Smooth muscle cell (in vitro differentiated cells): ENCODE results near the gene TCEA2. TPM values are rescaled to one million over a fixed set of nuclear protein-coding genes. Genes with fewer than 3 reads are reported as not detected.
A peak's percentile ranks its signal among the peaks of the same experiment; 100 is the strongest.

Experiments
- DNase-seq: peaks from one replicate; lab custom pipeline; 2025; ENCODE audit not compliant: unreplicated experiment; lab: John Stamatoyannopoulos, UW
- H2AFZ ChIP-seq: fragments of 200-600 bp; sonication (generic); 2 replicates; pipeline ENCODE4 v1.6.0; 2016; ENCODE audit warnings: antibody characterized with exemption, low read depth, mild to moderate bottlenecking
- H3F3A ChIP-seq: fragments of 200-600 bp; sonication (generic); 2 replicates; pipeline ENCODE4 v1.6.0; 2017; ENCODE audit warnings: antibody characterized with exemption, low read depth
- H3K27ac ChIP-seq: fragments of 200-600 bp; sonication (generic); 2 replicates; pipeline ENCODE4 v1.5.1; 2016; ENCODE audit warnings: low read depth, mild to moderate bottlenecking
- H3K27me3 ChIP-seq: fragments of 200-600 bp; sonication (generic); 2 replicates; pipeline ENCODE4 v1.6.1; 2016; ENCODE audit warnings: low read depth, mild to moderate bottlenecking
- H3K36me3 ChIP-seq: fragments of 200-600 bp; sonication (generic); 2 replicates; pipeline ENCODE4 v1.5.1; 2016; ENCODE audit warnings: low read depth
- H3K4me1 ChIP-seq: fragments of 200-600 bp; sonication (generic); 2 replicates; pipeline ENCODE4 v1.5.1; 2016; ENCODE audit warnings: low read depth
- H3K4me2 ChIP-seq: fragments of 200-600 bp; sonication (generic); 2 replicates; pipeline ENCODE4 v1.6.0; 2016; ENCODE audit warnings: mild to moderate bottlenecking
- H3K4me3 ChIP-seq: fragments of 200-600 bp; sonication (generic); 2 replicates; pipeline ENCODE4 v1.5.1; 2016; ENCODE audit warnings: mild to moderate bottlenecking
- H3K79me2 ChIP-seq: fragments of 200-600 bp; sonication (generic); 2 replicates; pipeline ENCODE4 v1.6.0; 2016; ENCODE audit warnings: low read depth, mild to moderate bottlenecking
- H3K9ac ChIP-seq: fragments of 200-600 bp; sonication (generic); 2 replicates; pipeline ENCODE4 v1.6.0; 2016; ENCODE audit warnings: low read depth
- H3K9me3 ChIP-seq: fragments of 200-600 bp; sonication (generic); replicated peaks from 2 replicates; pipeline ENCODE4 v1.5.1; 2016; ENCODE audit warnings: low read depth
- H4K20me1 ChIP-seq: fragments of 200-600 bp; sonication (generic); 2 replicates; pipeline ENCODE4 v1.6.0; 2016; ENCODE audit warnings: low read depth
- CTCF ChIP-seq: fragments of 200-600 bp; sonication (generic); IDR thresholded peaks from 2 replicates; pipeline ENCODE4 v1.5.1; 2017; ENCODE audit warnings: borderline replicate concordance, mild to moderate bottlenecking, antibody characterized with exemption; ENCODE audit not compliant: insufficient read depth, poor library complexity, severe bottlenecking
- WGBS: methylation state at CpG from one replicate; pipeline ENCODE4 v1.1.7; 2016; ENCODE audit warnings: low lambda C conversion rate; 5-methylcytosine and 5-hydroxymethylcytosine counted together
- polyA plus RNA-seq: library from polyadenylated mRNA; unstranded; fragments of >200 nt; fragmentation: Nextera tagmentation; extraction: Ambion mirVana; gene quantifications from 2 replicates; pipeline ENCODE4 v1.2.1, GENCODE V29; 2016
- total RNA-seq: library from RNA; depleted of rRNA; stranded (reverse); fragments of >200 nt; gene quantifications from 2 replicates; pipeline ENCODE4 v1.2.3, GENCODE V29; 2014

The TCEA2 gene
- total and polyA plus RNA-seq, 2 experiments from 2014 or later: 24.9 to 89.5 TPM

DNA sequence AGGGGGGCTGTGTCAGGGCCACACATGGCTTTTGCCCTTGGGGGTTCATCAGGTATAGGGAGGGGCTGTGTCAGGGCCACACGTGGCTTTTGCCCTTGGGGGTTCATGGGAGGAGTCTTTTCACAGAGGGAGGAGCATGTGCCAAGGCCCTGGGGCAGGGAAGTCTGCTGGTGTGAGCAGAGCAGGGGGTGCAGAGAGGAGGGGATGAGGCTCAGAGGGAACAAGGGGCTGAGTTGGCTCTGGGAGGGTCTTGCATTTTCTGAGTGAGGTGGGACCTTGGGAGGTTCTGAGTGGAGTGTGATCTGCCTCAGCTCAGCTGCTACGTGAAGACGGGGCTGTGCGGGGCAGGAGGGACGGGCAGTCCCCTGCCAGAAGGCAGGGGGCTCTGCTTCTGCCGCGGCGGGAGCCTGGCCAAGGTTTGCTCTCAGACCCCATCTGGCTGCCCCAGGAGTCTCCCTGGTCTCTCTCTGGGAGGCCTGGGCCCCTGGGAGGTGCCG is 7.6 kb upstream of the TCEA2 start:
- peak overlapping the region; percentile 57 for H3K4me2 ChIP-seq
- H2AFZ ChIP-seq: no peak overlapping the region
- DNase-seq: no peak
- peaks cover 11% of the 10 kb centered on the region for H3F3A ChIP-seq
- H3K79me2 ChIP-seq: no peaks in the 10 kb centered on the region
- no peak overlapping the region for H3K9ac ChIP-seq
- H3K4me3 ChIP-seq: no peak overlapping the region
- H3K9me3 ChIP-seq: no peaks in the 10 kb centered on the region
- no peak for TF ChIP-seq CTCF
- no peaks in the 10 kb centered on the region for H3K27me3 ChIP-seq
- H3K4me1 ChIP-seq: no peaks in the 10 kb centered on the region
- 44% methylated on average over 2 of the region's 9 CpGs for WGBS
- peak overlapping the region; percentile 47 for H3K27ac ChIP-seq
- H4K20me1 ChIP-seq: no peaks in the 10 kb centered on the region
- H3K36me3 ChIP-seq: no peaks in the 10 kb centered on the region

DNA sequence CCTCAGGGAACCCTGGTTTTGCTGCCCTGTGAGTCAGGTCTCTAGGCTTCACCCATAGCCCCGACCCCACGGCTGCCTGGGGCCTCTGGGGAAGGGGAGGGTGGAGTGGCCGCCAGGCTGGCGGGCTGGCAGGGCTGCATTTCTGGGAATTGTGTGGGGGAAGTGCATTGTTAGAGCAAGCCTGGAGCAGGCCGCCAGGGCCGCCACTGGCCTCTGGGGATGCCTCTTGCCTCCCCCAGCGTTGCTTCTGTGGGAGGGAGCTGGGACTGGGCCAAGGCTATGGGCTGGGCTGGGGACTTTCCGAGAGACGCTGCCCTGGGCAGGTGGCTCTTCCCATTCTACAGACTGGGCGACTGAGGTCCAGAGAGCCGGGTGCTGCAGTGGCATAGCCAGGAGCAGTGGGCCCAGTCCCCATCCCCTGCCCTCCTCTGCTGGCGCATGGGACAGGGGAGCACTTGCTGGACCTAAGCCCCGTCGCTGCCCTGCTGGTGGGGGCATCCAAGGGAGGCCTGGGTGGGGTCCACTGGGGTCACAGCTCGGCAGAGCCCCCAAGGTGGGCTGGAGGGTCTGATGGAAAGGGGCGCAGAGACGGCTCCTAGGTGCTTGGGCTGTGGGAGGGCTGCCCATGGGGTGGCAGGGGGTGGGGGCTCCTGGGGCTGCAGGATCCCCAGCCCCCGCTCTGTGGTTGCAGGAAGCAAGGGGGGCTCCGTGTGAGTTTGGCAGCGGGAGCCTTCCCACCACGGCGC is 6.9 kb upstream of the TCEA2 start:
- Histone ChIP-seq H3K9ac (no peak overlapping the region), H3K4me3 (no peak overlapping the region), H3K4me2 (peak overlapping the region; percentile 57), H3K9me3 (no peaks in the 10 kb centered on the region), H3K27me3 (no peaks in the 10 kb centered on the region), H2AFZ (no peak overlapping the region), H3K79me2 (no peaks in the 10 kb centered on the region), H3F3A (peaks cover 11% of the 10 kb centered on the region), H3K4me1 (no peaks in the 10 kb centered on the region), H4K20me1 (no peaks in the 10 kb centered on the region), H3K27ac (peak overlapping the region; percentile 47), H3K36me3 (no peaks in the 10 kb centered on the region)
- DNase-seq: no peak
- TF ChIP-seq CTCF: no peak
- WGBS: 40% methylated on average over 12 of the region's 22 CpGs

- no peak for DNase-seq
- 78% methylated on average over 6 of the region's 7 CpGs for WGBS
Measured at GRCh38 chr20:64056639-64056888, 6.4 kb upstream of the TCEA2 start.

More at GRCh38 chr20:64056639-64056888, 6.4 kb upstream of the TCEA2 start:
- Histone ChIP-seq H3K4me3 (no peak overlapping the region), H3K36me3 (no peaks in the 10 kb centered on the region), H2AFZ (no peak overlapping the region), H3F3A (peaks cover 11% of the 10 kb centered on the region), H3K79me2 (no peaks in the 10 kb centered on the region), H3K27me3 (no peaks in the 10 kb centered on the region), H3K9me3 (no peaks in the 10 kb centered on the region), H3K27ac (no peak overlapping the region), H3K9ac (no peak overlapping the region), H3K4me1 (no peaks in the 10 kb centered on the region), H3K4me2 (no peak overlapping the region), H4K20me1 (no peaks in the 10 kb centered on the region)
- no peak for TF ChIP-seq CTCF
